ENCODE data around the gene UBE2D2.

Gene UBE2D2

GRCh38 chr5:139652788-139653241 is 91.7 kb downstream of the UBE2D2 start:
- TF ChIP-seq, protein P1, sequence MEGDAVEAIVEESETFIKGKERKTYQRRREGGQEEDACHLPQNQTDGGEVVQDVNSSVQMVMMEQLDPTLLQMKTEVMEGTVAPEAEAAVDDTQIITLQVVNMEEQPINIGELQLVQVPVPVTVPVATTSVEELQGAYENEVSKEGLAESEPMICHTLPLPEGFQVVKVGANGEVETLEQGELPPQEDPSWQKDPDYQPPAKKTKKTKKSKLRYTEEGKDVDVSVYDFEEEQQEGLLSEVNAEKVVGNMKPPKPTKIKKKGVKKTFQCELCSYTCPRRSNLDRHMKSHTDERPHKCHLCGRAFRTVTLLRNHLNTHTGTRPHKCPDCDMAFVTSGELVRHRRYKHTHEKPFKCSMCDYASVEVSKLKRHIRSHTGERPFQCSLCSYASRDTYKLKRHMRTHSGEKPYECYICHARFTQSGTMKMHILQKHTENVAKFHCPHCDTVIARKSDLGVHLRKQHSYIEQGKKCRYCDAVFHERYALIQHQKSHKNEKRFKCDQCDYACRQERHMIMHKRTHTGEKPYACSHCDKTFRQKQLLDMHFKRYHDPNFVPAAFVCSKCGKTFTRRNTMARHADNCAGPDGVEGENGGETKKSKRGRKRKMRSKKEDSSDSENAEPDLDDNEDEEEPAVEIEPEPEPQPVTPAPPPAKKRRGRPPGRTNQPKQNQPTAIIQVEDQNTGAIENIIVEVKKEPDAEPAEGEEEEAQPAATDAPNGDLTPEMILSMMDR (IDR thresholded peaks at IDR 0.05) = no peak

DNA sequence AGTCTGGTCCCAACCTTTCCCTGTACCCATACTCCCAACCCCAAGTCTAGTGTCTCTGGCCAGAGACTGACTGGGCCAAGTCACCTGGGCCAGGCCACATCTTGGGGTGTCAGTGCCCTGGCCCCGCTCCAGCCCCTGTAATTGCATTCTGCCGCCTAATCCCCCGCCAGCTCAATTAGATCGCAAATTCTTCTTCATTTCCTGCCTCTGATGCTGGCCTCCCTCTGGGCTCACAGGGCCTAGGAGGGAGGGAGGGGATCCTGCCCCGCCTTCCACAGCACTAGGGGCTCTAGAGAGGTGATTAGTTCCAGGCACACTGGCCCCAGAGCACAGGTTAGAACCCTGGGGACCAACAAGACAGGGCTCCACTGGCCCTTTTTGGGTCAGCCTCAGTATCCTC is 92.5 kb downstream of the UBE2D2 start:
- TF ChIP-seq, protein P1 (IDR thresholded peaks at IDR 0.05) = no peak

- TF ChIP-seq, protein P1 (IDR thresholded peaks at IDR 0.05) = no peak
Observed at GRCh38 chr5:139654464-139654863, 93.3 kb downstream of the UBE2D2 start.

- TF ChIP-seq, protein P1 (IDR thresholded peaks at IDR 0.05) = no peak
Observed at GRCh38 chr5:139654871-139655491, 93.8 kb downstream of the UBE2D2 start.

GRCh38 chr5:139655727-139656271 is 94.7 kb downstream of the UBE2D2 start:
- TF ChIP-seq, protein P1 (IDR thresholded peaks at IDR 0.05) = no peak

GRCh38 chr5:139657363-139658321 is 96.5 kb downstream of the UBE2D2 start:
- TF ChIP-seq, protein P1 (IDR thresholded peaks at IDR 0.05) = no peak

DNA sequence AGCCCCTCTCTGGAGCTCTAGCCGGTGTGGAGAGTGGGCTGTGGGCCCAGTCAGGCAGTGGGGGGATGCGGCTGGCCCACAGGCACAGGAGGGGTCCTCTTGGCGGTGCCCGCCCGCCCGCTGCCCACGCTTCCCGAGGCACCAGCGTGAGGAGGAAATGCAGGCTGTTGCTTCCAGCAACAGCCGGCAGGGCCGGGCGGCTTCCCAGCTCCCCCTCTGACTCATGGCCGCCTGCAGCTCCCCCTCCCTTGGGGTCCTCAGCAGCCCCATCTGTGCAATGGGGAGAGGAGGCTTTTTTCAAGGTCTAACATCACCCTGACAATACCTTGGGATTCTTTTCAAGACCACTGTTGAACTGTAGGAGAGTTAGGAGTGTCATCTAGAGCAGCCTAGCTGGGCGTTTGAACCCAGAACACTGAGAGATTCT is 97.4 kb downstream of the UBE2D2 start:
- TF ChIP-seq, protein P1 (IDR thresholded peaks at IDR 0.05) = no peak

All from LNCAP (cell line).